Measurements from ENCODE around the gene HDLBP.

HDLBP gene

DNA sequence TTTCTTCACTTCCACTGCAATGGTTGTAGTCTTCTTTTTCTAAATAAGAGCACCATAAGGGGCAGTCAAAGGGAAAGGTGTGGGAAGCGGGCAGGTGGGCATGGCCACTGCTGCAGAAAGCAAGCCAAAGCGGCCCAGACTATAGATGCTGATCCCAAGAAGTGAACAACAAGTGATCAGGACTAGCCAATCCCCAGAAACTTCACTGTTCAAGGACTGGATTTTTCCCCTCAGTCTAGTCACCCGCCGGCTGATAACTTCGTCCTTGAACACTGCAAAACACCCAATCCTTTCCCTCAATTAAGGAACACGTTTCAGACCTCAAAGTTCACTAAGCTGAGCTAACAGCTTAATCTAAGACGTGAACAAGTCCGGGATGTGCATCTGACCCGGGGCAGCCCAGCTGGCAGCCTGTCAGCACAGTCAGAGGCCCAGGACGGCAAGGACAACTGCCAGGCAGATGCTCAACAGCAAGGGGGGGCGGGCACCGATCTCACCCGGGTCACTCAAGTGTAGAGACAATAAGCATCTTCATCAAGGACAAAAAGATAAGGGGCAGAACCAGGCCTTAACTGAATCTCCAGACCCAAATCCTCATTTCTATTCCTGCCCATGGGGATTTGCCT lies 59.8 kb downstream of the HDLBP start:
- DNase-seq (ENCODE audit: low read depth in 2 of 2) = no peak

DNA sequence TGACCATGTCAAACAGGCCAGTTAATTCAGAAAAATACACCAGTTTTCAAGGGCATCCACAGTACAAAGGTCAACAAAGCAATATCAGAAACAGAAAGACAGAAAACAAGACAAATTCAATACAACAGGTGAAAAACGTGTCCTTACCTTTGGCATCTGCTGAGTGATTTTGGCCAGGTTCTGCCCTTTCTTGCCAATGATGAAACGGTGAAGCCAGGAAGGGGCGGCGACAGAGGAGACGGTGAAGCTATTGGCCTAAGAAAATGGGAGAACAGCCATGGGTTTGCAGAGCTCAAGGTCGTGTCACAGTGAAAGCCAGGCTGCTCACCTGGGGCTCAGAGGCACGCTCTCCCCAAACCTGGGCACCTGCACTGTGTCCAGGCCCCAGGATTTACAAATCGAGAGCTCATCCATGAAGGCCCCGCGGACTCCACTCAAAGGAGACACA lies 60.5 kb downstream of the HDLBP start:
- DNase-seq (ENCODE audit: low read depth in 2 of 2) = no peak

DNA sequence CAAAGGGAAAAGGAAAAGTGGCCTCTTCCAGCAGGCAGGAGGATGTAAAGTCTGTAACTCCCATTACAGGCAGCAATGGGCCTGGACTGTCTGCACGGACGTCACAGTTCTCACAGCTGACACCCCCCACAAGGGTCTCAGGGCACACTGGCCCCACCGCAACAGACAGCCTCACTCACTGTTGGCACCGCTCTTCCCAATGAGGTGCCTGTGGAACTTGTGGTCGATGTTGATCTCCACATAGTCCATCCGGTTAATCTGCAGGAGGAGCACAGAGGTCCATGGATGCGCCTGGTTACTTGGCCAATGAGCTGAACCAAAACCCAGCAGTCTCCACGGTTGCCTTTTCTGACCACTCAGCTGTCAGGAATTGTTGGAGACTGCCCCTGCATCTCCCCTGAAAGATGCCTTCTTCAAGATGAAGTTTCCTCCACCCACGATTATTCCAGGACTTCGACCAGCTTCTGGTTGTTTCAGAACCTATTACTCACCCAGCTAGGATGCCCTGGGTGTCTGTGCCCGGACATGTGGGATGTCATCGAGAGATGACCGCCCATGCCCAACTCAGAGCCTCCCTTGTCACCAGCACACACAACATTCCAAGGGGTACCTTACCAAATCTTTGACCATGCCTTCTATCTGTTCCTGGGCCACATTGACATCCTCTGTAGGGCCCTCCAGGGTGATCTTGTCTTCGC lies 62.5 kb downstream of the HDLBP start:
- DNase-seq (ENCODE audit: low read depth in 2 of 2) = no peak

DNA sequence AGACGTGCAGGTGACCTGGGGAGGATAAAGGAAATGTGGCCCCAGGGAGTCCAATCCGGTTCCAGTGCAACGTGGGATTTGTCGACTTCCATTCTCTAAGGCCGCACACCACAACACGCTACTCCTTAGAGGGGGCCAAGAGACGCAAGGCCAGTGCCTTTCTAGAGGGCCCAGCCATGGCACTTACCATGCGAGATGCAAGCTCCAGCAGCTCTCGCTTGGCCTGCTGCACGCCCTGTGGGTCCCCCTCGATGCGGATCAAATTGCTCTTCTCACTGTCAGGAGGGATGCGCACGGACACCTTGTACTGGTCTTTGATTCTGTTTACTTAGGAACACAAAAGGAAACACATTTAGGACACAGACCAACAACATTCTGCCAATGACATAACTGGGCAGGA lies 65.8 kb downstream of the HDLBP start:
- DNase-seq (ENCODE audit: low read depth in 2 of 2) = no peak

DNA sequence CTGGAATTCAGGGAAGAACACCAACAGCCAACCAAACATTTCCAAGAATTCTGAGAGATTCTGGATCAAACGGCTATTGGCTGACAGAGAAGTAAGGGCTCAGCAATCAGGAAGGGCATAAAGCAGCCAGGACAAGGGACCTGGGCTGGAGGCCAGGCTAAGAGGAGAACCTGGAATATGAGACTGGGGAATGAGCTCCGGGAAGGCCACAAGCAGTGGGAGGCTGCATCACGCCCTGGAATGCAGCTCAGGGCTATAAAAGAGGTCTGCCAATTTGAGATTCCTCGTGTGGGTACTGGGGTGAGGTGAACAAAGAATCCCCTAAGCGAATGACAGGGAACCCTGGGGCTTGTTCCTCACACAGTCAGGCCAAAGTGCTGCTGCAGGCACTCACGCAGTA lies 66.6 kb downstream of the HDLBP start:
- DNase-seq (ENCODE audit: low read depth in 2 of 2) = no peak

DNA sequence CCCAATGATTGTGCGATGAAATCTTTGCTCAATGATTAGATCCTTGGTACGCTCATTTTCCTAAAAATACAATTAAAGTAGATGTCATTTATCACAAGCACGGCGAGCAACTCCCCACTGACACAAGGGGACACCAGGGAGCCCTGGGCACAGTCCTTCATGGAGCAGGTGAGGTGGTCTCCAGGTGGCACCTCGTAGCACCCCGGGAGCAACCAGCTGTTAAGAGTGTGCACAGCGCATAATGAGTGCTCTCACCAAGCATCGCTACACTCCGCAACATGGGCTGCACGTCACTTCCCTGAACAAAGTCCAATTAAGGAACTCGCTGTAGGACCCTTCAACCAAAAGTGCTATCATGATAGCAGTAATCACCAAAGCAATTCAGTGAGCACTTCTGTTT lies 67.2 kb downstream of the HDLBP start:
- no peak for DNase-seq (ENCODE audit: low read depth in 2 of 2)

DNA sequence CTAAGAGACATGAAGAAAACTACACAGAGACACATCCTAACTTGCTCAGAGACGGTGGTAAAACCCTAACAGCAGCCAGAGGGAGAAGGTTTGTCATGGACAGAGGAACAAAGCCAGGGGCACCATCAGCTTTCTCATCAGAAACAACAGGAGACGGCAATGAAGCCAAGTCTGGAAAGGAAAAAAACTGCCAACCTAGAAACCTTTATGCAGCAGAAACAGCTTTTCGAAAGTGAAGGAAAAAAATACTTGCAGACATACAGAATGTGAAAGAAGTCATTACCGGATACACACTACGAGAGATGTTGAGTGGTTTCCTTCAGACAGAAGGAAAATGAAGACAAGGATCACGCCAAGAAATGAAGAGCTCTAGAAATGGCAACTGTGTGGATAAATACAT lies 71.1 kb downstream of the HDLBP start:
- no peak for DNase-seq (ENCODE audit: low read depth in 2 of 2)

DNA sequence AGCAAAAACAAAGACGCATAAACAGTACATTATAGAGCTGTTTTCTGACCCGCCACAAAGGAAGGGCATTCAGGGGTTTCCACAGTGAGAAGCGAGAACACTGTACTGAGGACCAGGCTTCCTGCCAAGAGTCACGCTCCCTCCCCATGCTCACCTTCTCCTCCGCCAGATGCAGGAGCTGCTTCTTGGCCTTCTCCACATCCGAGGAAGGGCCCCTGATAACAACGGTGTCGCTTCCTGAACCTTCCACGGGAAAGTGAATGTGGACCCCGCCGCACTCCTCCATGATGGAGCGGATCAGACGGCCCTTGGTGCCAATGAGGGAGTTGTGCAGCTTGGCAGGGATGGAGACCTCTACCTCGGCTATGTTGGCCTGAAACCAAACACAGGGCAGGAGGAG lies 73.2 kb downstream of the HDLBP start:
- DNase-seq (ENCODE audit: low read depth in 2 of 2) = no peak

DNA sequence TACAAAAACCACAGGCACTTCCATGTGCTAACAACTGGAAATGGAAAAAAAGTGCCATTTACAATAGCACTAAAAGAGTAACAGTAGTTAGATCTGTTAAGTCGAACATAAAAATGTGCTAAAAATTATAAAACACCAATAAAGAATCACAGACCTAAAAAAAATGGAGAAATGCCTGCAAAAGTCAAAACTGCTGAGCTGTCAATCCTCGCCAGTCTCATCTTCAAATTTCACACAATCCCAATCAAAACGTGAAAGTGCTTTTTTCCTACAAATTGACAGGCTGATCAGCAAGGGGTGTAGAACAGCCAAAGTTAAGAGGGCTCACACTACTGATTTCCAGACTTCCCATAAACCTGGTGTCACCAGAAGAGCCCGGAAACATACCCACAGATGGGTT lies 73.8 kb downstream of the HDLBP start:
- DNase-seq (ENCODE audit: low read depth in 2 of 2) = no peak

DNA sequence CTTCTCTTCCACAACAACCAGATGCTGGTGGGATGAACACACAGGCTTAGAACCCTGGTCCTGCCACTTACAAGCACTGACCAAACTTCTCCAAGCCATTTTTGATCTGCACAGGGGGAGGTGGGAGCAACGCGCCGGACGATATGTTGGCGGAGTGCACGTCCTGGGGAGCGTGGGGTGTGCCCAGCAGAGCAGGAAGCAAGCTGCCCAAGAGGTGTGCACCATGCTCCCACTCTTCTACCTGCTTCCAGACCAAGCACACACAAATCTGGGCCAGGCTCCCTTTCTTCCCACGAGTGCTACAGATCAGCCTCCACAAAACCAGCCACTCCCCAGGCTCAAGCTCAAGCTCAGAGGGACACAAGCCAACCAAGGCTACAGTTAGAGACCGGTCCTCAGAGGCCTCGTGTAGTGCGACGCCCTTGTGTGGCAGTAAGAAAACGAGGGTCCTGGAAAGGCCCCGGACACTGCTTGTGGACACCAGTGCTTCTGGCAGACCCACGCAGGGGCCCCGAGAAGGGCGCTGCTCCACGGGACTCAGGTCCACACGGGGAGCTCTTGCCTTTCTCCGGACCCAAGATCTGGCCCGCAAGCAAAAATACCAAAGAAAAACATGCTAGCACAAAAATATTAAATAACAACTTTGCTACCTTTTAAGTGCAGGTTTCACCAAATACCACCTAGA lies 75.0 kb downstream of the HDLBP start:
- DNase-seq (ENCODE audit: low read depth in 2 of 2) = no peak

DNA sequence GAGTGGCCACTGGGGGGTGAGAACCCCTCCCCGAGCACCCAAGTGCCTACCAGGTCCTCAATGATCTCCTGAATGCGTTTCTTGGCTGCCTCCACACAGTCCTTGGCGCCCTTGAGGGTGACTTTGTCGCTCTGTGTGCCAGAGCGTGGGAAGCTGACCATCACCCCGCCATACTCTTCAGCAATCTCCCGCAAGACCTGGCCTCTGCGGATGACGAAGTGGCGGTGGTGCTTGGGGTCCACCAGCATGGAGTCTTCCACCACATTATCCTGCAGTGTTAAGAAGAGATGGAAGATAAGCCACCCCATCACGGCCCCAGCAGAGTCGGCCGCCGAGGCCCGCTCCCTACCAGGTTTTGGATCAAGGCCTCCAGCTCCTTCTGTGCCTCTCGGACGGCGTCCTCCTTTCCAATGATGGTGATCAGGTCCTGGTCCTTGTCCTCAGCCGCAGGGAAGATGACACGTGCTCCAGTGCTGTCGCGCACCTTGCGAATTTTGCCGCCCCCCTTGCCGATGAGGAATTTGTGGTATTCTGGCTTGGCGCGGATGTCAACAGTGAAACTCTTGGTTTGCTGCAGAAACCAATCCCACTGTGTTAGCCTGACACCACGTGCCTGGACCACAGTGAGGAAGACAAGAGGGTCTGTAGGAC lies 75.8 kb downstream of the HDLBP start:
- DNase-seq (ENCODE audit: low read depth in 2 of 2) = no peak

DNA sequence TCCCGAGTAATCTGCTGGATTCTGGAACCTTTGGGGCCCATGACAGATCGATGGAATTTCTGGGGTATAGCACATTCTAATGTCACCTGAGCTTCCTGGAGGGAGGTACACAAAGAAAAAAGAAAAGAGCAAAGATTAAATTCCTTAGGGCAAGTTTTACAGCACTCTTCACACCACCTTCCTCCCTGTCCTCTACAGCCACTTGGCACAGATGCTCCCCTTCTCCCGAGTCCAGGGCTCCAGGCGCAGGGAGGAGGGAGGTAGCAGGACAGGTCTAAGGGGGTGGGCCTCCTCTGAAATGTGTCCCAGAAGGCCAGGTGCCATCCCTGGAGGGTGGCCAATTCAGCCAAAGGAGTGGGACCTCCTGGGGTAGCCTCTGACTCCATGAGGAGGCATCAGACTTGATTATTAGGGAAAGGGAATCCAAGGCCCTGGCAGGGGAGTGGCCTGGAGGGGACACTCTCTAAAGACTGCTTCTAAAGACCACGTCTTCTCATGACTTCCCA lies 76.7 kb downstream of the HDLBP start:
- DNase-seq (ENCODE audit: low read depth in 2 of 2) = no peak

DNA sequence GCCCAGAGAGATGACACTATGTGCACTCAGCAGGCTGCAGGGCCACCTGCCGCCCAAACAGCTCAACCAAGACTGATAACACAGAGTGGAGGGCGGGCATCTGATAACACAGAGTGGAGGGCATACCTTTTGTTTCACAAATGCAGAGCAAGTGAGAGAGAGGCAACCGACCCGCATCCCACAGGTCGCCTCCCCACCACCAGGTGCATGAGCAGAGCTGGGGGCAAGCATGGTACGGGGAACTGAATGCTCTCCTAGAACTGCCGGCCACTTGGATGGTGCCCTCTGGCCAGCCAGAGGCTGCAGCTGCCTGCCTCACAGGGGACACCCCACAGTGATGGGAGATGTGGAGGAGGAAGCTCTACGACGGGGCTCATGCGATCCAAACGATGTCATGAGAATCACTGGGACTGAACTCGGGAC lies 77.5 kb downstream of the HDLBP start:
- DNase-seq (ENCODE audit: low read depth in 2 of 2) = no peak

DNA sequence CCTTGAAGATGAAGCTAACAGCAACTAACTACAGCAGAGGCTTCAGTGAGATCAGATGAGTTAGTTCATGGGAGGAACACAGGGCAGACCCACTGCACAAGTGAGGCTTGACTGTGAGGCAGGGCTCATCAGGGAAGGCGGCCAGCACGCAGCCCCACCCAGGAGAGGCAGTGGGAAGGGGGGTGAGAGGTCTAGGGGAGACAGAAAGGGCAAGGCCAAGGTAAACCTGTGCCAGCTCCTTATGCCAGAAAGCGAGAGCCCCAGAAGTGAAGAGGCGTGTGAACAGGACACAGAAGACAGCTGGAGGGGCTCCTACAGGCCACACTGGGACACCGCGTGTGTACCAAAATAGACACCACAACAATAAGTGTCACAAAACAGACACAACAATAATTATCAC lies 78.4 kb downstream of the HDLBP start:
- DNase-seq (ENCODE audit: low read depth in 2 of 2) = no peak

DNA sequence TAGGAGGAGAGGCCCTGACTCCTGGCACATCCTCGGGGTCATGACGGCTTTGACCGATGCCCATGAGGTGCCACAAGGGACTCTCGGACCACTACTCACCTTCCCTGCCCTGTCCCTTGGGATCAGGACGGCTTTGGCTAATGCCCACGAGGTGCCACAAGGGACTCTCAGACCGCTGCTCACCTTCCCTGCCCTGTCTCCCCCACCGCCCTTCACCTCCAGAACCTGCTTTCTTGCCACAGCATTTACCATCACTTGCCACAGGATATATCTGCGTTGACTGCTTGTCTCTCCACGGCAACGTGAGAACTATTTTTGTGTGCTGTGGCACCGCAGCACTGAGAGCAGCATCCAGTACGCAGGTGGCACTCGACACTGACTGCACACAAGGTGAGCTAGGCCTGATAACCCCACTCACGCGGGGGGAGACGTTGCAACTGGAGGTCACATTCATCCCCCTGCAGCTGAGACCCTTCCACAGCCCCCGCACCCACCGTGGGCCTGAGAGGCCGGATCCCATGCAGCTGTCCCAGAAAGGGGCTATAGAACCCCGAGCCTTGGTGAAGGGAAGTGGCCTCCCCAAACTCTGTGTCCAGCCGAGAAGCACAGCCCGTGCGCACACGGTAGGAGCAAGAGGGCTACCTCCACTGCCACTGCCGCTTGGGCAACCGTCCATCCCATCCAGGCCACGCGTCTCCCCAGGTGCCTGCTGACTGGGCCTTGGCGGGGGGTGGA lies 79.4 kb downstream of the HDLBP start:
- DNase-seq (ENCODE audit: low read depth in 2 of 2) = no peak

DNA sequence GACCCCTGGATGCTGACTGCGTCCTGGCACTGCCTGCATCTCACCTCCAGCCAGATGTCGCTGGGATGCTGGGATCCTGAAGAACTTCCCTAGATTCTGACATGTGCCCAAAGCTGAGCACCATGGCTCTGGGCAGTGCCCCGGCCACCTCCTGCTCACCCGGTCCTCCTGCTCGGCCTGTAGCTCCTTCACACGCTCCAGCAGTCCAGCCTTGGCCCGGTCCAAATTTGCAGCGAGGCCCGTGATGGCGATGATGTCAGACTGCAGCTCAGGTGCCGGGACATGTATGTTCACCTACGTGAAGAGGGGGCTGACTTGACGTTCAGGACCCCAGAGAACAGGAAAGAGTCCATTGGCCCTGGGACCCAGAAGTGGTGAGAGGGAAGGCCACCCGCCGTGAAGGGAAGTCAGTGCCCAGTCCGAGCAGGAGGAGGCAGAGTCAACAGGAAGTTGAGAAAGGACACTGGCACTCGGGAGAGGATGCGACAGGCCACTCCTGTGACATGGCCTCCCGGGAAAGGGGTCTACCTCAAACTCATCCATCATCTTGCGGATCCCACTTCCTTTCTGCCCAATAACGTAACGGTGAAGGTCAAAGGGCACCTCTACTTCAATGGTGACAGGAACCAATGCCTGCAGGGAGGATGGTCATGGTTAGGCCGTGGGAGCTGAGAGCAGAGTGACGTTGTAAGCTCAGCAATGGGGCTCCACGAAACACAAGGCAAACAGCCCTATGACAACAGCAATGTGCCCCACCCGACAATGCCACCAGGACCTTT lies 80.3 kb downstream of the HDLBP start:
- no peak for DNase-seq (ENCODE audit: low read depth in 2 of 2)

DNA sequence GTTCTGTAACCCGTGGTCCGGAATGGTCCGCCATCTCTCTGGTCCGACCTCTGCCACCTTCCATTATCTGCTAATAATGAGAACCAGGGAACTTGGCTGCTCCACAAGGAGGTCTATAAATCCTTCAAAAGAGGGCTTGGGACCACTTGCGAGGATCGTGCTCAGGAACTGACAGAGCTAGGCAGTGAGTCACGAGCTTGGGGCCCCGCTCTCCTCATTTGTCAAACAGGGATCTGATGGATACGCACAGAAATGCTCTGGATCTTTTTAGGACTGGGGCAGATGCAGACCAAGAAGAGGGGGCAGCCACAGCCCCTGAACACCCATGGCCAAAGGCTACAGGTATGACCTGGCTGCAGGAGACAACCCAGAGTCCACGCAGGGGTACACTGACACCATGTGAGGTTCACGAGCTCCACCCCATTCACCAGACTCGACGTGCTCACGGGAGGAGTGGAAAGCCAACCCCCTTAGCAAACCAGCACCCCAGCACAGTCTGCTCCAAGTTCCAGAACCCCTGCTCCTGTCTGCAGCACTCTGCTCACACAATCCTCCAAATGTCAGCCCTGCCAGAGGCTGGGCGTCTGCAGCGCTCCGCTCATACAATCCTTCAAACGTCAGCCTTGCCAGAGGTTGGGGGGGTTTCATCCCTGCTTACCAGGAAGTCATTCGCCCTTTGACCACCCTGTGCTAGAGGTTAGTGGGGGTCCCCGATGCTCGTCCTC lies 81.2 kb downstream of the HDLBP start:
- DNase-seq (ENCODE audit: low read depth in 2 of 2) = no peak

DNA sequence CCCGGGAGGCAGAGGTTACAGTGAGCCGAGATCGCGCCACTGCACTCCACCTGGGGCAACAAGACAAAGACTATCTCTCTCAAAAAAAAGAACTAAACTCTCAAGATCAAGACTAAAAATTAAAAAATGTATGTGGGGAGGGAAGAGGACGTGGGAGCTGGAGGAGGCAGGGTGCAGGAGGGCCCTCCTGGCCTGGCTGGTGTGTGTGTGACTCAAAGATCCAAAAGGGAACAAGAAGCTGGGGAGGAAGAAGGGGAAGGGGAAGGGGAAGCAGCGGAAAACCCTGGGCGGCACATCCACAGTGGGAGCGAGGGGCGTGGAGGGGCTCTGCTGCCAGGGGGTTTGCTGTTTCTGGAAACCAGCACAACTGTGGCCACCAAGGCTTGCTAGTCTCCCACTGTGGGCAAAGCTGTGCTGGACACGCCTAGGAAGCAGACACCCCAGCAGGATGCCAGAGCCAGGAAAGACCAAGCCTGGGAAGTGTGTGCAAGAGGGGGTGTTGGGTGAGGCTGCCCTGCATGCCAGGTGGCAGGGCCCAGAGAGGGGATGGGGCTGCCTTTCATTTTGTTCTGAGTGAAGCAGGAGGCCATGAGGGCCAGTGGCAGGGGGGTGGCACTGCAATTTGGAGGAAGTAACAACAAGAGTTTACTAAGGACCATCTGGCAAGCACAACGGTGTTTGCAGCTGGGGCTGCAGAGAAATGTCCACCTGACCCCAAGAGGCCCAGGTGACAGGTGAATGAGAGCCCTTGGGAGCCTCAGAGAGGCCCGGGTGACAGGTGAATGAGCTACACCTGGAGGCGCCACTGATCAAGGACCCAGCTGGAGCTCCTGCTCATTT lies 82.5 kb downstream of the HDLBP start:
- no peak for DNase-seq (ENCODE audit: low read depth in 2 of 2)

DNA sequence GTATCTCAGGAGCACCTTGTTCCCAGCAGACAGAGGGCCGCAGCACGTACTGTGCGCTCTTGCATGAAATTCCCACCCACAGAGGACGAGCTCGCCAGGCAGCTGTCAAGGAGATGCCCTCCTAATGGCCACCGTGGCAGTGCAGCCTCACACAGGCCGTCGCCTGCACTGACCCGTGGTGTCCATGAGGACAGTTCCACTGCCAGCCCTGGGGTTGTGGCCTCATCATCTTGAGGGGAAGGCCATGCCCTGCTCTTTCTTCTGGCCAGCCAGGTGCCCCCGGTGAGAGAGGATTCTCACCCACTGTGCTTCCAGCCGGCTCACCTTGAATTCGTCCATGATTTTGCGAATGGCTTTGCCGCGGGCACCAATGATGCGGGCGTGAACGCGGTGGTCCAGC lies 85.0 kb downstream of the HDLBP start:
- DNase-seq (ENCODE audit: low read depth in 2 of 2) = no peak
